GM19455 (cell line): ENCODE results near the gene CNTN1.
"Not testable (repeated sequence)": the region's sequence is repeated elsewhere in the genome, so short reads cannot be mapped to it uniquely, and the experiment has no call there.

Experiments used
- ATAC-seq: cut with Tn5 transposase; IDR thresholded peaks from one replicate; pipeline ENCODE4 v1.9.1; 2021; ENCODE audit not compliant: unreplicated experiment

Gene CNTN1

GRCh38 chr12:40697566-40698259, 5.5 kb downstream of the CNTN1 start:
- no peak for ATAC-seq

GRCh38 chr12:40701756-40702155, 9.5 kb downstream of the CNTN1 start:
- ATAC-seq = no peak

GRCh38 chr12:40711121-40711520, 18.9 kb downstream of the CNTN1 start:
- no peak for ATAC-seq

- no peak for ATAC-seq
Observed at GRCh38 chr12:40714636-40715035, 22.4 kb downstream of the CNTN1 start.

GRCh38 chr12:40716037-40716436, 23.8 kb downstream of the CNTN1 start:
- no peak for ATAC-seq

- no peak for ATAC-seq
Observed at GRCh38 chr12:40717576-40717975, 25.3 kb downstream of the CNTN1 start.

GRCh38 chr12:40718878-40719372, 26.7 kb downstream of the CNTN1 start:
- ATAC-seq = no peak

GRCh38 chr12:40723001-40723400, 30.8 kb downstream of the CNTN1 start:
- no peak for ATAC-seq

GRCh38 chr12:40726366-40726765, 34.1 kb downstream of the CNTN1 start:
- no peak for ATAC-seq

GRCh38 chr12:40727774-40728483, 35.7 kb downstream of the CNTN1 start:
- ATAC-seq = no peak

- ATAC-seq = no peak
Observed at GRCh38 chr12:40730281-40730680, 38.0 kb downstream of the CNTN1 start.

GRCh38 chr12:40733871-40734270, 41.6 kb downstream of the CNTN1 start:
- no peak for ATAC-seq

GRCh38 chr12:40734276-40734675, 42.0 kb downstream of the CNTN1 start:
- ATAC-seq = no peak

GRCh38 chr12:40735551-40736230, 43.5 kb downstream of the CNTN1 start:
- no peak for ATAC-seq

GRCh38 chr12:40737416-40737815, 45.2 kb downstream of the CNTN1 start:
- ATAC-seq = not testable (repeated sequence)

- no peak for ATAC-seq
Observed at GRCh38 chr12:40738856-40739255, 46.6 kb downstream of the CNTN1 start.

GRCh38 chr12:40742041-40742440, 49.8 kb downstream of the CNTN1 start:
- no peak for ATAC-seq

- ATAC-seq = no peak
Observed at GRCh38 chr12:40745386-40745785, 53.1 kb downstream of the CNTN1 start.

GRCh38 chr12:40749863-40750262, 57.6 kb downstream of the CNTN1 start:
- no peak for ATAC-seq

GRCh38 chr12:40752011-40752410, 59.8 kb downstream of the CNTN1 start:
- no peak for ATAC-seq

GRCh38 chr12:40760821-40761220, 68.6 kb downstream of the CNTN1 start:
- no peak for ATAC-seq

- no peak for ATAC-seq
Observed at GRCh38 chr12:40762072-40762471, 69.8 kb downstream of the CNTN1 start.
